Heart right ventricle (tissue), 16 donors: ENCODE measurements around the gene ZFP90. TPM values are rescaled to one million over a fixed set of nuclear protein-coding genes. Genes with fewer than 3 reads are reported as not detected.

ENCODE experiments used
- ATAC-seq, 8 donors: fragments of 200-7000 bp; cut with Tn5 transposase; one replicate each; pipeline ENCODE4 v1.9.1; 2020; ENCODE audit warnings: mild to moderate bottlenecking in 8 of 8, moderate library complexity in 8 of 8, moderate number of reproducible peaks in 1 of 8
- DNase-seq, 2 donors: peaks; one replicate each; pipeline ENCODE4 v3.0.0-alpha.2; 2020
- H3K27ac ChIP-seq, 10 donors: fragments of 200-600 bp; sonication (generic) in 2 of 10; one replicate each; pipeline versions ENCODE4 v1.5.0 to v1.8.0; 2020 to 2022; ENCODE audit warnings: mild to moderate bottlenecking in 3 of 10
- H3K27me3 ChIP-seq, 7 donors: fragments of 200-600 bp; one replicate each; pipeline ENCODE4 v1.8.0; 2021 to 2022; ENCODE audit warnings: mild to moderate bottlenecking in 2 of 7
- H3K36me3 ChIP-seq, 9 donors: fragments of 200-600 bp; sonication (generic) in 1 of 9; one replicate each; pipeline versions ENCODE4 v1.5.0 to v1.8.0; 2020 to 2022; ENCODE audit warnings: mild to moderate bottlenecking in 2 of 9
- H3K4me1 ChIP-seq, 9 donors: fragments of 200-600 bp; sonication (generic) in 1 of 9; one replicate each; pipeline versions ENCODE4 v1.5.0 to v1.8.0; 2020 to 2022; ENCODE audit warnings: mild to moderate bottlenecking in 4 of 9
- H3K4me3 ChIP-seq, 10 donors: fragments of 200-600 bp; sonication (generic) in 2 of 10; one replicate each; pipeline versions ENCODE4 v1.5.0 to v1.8.0; 2020 to 2022; ENCODE audit warnings: mild to moderate bottlenecking in 7 of 10, moderate library complexity in 2 of 10
- H3K9me3 ChIP-seq, 11 donors: fragments of 200-600 bp in 10 of 11; sonication (generic) in 2 of 11; one replicate each; pipeline versions ENCODE4 v1.5.0 to v1.8.0; 2013 to 2022; ENCODE audit warnings: mild to moderate bottlenecking in 2 of 11, control low read depth in 1 of 11, moderate library complexity in 1 of 11
- CTCF ChIP-seq, 9 donors: fragments of 200-600 bp; sonication (generic) in 2 of 9; IDR thresholded peaks; one replicate each; pipeline versions ENCODE4 v1.5.0 to v1.8.0; 2021 to 2022; ENCODE audit warnings: antibody characterized with exemption in 9 of 9, mild to moderate bottlenecking in 5 of 9, moderate library complexity in 1 of 9
- WGBS, 2 donors: extraction: QIAGEN DNeasy Blood & Tissue Kit; methylation state at CpG; one replicate each; pipeline ENCODE4 v1.1.7; 2013; ENCODE audit warnings: inconsistent platforms in 1 of 2; 5-methylcytosine and 5-hydroxymethylcytosine counted together
- intact Hi-C, 10 donors: fragments of 100-400 bp; cut with DNase I; formaldehyde crosslinking; loops; one replicate each; pipeline versions ENCODE4 v1.11.1 to v1.14.2; 2022
- polyA plus RNA-seq, 2 donors: library from polyadenylated mRNA; stranded (reverse); fragments of 200-250 nt; gene quantifications; one replicate each; pipeline ENCODE4 v1.2.3, GENCODE V29; 2013
- total RNA-seq, 10 donors: library from RNA; stranded (reverse); fragmentation: NEBNext Ultra II Directional in 3 of 10; extraction: Animal tissue kit (Norgen Biotek cat#: 25700) in 3 of 10; gene quantifications; one replicate each; pipeline versions ENCODE4 v1.2.1 to v1.2.4, GENCODE V29; 2021 to 2023
- donor health status: Arrhythmogenic right ventricular cardiomyopathy.
- donor health status: ischemic (EF 13 %, LVEDD 7.1; RV severe dilation, severe dysfunction).
- donor health status: healthy with polysubstance abuse.
- donor health status: DM: no; HTN: yes; CAD: no.
- donor health status: DM: no; HTN: no; CAD: no.
- donor health status: ischemic (EF 25% LVEDD 6.9; RV normal size, moderate dysfunction).
- donor health status: ischemic (EF 25% LVEDD 5.7; RV mildly dilated, moderate dysfunction).
- donor health status: healthy.
- donor health status: DM: yes; HTN: yes; CAD: no.
- donor health status: Ischemic cardiomyopathy.
- donor health status: ischemic (EF 35%, LVEDD 5.7; RV mildly dilated, moderate dysfunction).
- donor health status: nonischemic (EF 11% LVEDD 7.7; RV severe dilation, severe dysfunction).
- donor health status: DM: yes; HTN: yes; CAD: no.
- donor health status: PGD.
- donor health status: ischemic (EF 29% LVEDD 5.4; RV normal size, mild dysfunction).
- donor health status: nonischemic (EF 23%, LVEDD 6.1; RV moderate dilation, normal function).

Gene ZFP90
- total and polyA plus RNA-seq, 12 donors, result 5.0 to 15.6 (median 11.9) TPM

GRCh38 chr16:68599586-68599985 is 60.5 kb downstream of the ZFP90 start:
- intact Hi-C loops, result no loop called here
- no peak for TF ChIP-seq CTCF (IDR thresholded peaks at IDR 0.05)
- H3K4me3 ChIP-seq, result no peak overlapping the region
- ATAC-seq (no peak), DNase-seq (no peak)
- WGBS, 2 donors, result 94 to 97% methylated on average over 1 of the region's 1 CpG
- no peaks in the 10 kb centered on the region for H3K36me3 ChIP-seq
- H3K9me3 ChIP-seq, result no peaks in the 10 kb centered on the region
- no peak overlapping the region for H3K27ac ChIP-seq
- H3K27me3 ChIP-seq, result no peaks in the 10 kb centered on the region
- H3K4me1 ChIP-seq, result no peaks in the 10 kb centered on the region

- DNase-seq (no peak), ATAC-seq (no peak)
- Histone ChIP-seq H3K27ac (no peak overlapping the region), H3K4me3 (no peak overlapping the region), H3K9me3 (peaks cover 0 to 3% (median 0%) of the 10 kb centered on the region in 11 donors), H3K4me1 (no peaks in the 10 kb centered on the region), H3K36me3 (no peaks in the 10 kb centered on the region), H3K27me3 (no peaks in the 10 kb centered on the region)
- intact Hi-C loops, result no loop called here
- 77 to 78% methylated on average over 5 of the region's 5 CpGs for WGBS, 2 donors
- no peak for TF ChIP-seq CTCF (IDR thresholded peaks at IDR 0.05)
Measured at GRCh38 chr16:68605746-68606145, 66.7 kb downstream of the ZFP90 start.

GRCh38 chr16:68607443-68607842 is 68.4 kb downstream of the ZFP90 start:
- no peak for TF ChIP-seq CTCF (IDR thresholded peaks at IDR 0.05)
- intact Hi-C loops, result no loop called here
- no peak for DNase-seq

GRCh38 chr16:68608330-68608729 is 69.2 kb downstream of the ZFP90 start:
- no peak for DNase-seq
- 94% methylated on average over 2 of the region's 2 CpGs for WGBS, 2 donors
- no peak for ATAC-seq

More at GRCh38 chr16:68607443-68607842, 68.4 kb downstream of the ZFP90 start:
- 96 to 97% methylated on average over 7 of the region's 7 CpGs for WGBS, 2 donors
- H3K4me3 ChIP-seq, result no peak overlapping the region
- H3K27ac ChIP-seq, result no peak overlapping the region
- no peaks in the 10 kb centered on the region for H3K4me1 ChIP-seq
- H3K27me3 ChIP-seq, result no peaks in the 10 kb centered on the region
- H3K36me3 ChIP-seq, result no peaks in the 10 kb centered on the region
- ATAC-seq, result no peak
- peaks cover 0 to 3% (median 0%) of the 10 kb centered on the region in 11 donors for H3K9me3 ChIP-seq

More at GRCh38 chr16:68608330-68608729, 69.2 kb downstream of the ZFP90 start:
- H3K36me3 ChIP-seq, result no peaks in the 10 kb centered on the region
- intact Hi-C loops, result no loop called here
- no peak for TF ChIP-seq CTCF (IDR thresholded peaks at IDR 0.05)
- no peak overlapping the region for H3K4me3 ChIP-seq
- no peaks in the 10 kb centered on the region for H3K4me1 ChIP-seq
- no peak overlapping the region for H3K27ac ChIP-seq
- peaks cover 0 to 11% (median 0%) of the 10 kb centered on the region in 11 donors for H3K9me3 ChIP-seq
- H3K27me3 ChIP-seq, result no peaks in the 10 kb centered on the region
